GM12872 (cell line): ENCODE data around the gene HDHD5.

Experiments
- TF ChIP-seq, protein P1 (sequence below): IDR thresholded peaks from 3 replicates; pipeline ENCODE4 v1.5.1; 2011; ENCODE audit warnings: low read depth, mild to moderate bottlenecking, low read length, moderate library complexity; ENCODE audit not compliant: insufficient read depth

The HDHD5 gene

GRCh38 chr22:17191163-17191784, 32.2 kb upstream of the HDHD5 start:
- TF ChIP-seq, protein P1, sequence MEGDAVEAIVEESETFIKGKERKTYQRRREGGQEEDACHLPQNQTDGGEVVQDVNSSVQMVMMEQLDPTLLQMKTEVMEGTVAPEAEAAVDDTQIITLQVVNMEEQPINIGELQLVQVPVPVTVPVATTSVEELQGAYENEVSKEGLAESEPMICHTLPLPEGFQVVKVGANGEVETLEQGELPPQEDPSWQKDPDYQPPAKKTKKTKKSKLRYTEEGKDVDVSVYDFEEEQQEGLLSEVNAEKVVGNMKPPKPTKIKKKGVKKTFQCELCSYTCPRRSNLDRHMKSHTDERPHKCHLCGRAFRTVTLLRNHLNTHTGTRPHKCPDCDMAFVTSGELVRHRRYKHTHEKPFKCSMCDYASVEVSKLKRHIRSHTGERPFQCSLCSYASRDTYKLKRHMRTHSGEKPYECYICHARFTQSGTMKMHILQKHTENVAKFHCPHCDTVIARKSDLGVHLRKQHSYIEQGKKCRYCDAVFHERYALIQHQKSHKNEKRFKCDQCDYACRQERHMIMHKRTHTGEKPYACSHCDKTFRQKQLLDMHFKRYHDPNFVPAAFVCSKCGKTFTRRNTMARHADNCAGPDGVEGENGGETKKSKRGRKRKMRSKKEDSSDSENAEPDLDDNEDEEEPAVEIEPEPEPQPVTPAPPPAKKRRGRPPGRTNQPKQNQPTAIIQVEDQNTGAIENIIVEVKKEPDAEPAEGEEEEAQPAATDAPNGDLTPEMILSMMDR = no peak

GRCh38 chr22:17190702-17191101, 31.6 kb upstream of the HDHD5 start:
- TF ChIP-seq, protein P1 = no peak

GRCh38 chr22:17176715-17177114, 17.6 kb upstream of the HDHD5 start:
- TF ChIP-seq, protein P1 = no peak

DNA sequence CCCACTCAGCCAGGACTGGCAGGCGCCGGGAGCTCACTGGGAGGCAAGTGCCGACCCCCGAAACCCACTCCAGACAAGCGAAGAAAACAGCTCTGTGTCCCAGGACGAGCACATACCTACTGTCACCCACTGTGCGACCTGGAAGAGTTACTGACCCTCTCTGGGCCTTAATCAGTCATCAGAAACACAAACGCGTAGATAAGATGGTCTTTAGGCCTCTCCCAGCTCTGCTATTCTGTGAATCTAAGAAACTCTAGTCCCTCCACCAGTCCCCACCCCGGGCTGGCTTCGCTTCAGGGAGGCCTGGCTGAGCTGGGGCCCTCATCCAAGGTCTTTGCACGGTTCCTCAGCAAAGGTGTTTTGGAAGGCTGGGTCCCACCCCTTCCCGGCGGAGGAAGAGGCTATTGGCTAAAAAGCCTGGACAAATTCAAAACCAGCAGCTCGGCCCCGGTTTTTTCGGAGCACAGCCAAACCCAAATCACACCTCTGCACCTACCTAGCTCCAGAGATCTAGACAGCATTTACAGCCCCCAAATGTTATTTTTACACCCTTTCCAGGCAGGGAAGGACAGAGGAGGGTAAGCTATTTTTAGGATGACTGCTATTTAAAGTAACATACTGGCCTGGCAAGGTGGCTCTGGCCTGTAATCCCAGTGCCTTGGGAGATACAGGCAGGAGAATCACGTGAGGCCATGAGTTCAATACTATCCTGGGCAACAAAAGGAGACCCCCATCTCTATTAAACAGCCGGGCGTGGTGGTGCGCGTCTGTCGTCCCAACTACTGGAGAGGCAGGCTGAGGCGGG, 13.2 kb upstream of the HDHD5 start:
- TF ChIP-seq, protein P1 = no peak

DNA sequence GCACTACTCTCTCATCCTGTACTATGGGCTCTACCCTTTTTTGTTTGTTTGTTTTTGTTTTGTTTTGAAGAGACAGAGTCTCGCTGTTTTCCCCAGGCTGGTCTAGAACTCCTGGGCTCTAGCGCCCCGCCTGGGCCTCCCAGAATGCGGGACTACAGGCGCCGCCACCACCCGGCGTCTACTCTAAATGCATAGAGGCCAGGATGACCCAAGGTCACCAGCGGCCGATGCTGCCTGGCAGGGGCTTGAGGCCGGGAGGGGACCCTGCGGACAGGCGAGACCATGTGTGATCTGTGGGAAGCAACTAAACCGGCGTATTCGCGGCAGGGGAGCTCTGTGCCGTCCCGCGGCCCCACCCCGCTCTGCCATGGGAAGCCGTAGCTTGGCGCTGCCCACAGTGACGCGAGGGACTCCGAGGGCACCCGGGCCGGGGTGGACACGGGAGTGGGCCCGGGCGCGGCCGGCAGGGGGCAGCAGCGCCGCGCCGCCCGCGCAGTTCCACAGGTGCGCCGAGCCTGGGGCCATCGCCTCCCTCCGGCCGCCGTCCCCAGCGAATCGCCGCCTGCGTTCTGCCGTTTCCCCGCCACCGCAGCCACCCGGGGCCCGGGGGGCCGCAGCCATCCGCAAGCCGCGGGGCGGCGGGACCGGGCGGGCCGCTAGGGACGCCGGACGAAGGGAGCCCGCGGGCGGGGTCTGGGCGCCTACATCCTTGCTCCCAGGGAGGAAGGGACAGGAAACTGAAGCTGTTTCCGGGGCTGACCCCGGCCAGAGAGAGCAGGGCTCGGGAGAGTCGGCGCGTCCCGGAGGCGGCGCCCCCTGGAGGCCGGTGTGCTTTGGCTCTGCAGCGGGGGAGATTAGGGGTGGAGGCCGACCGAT, 12.3 kb upstream of the HDHD5 start:
- TF ChIP-seq, protein P1 = peak; percentile 82

- TF ChIP-seq, protein P1 = no peak
Observed at GRCh38 chr22:17167486-17167885, 8.4 kb upstream of the HDHD5 start.
